K562 (cell line): ENCODE measurements around the gene ZNF564. TPM values are rescaled to one million over a fixed set of nuclear protein-coding genes. Genes with fewer than 3 reads are reported as not detected.
A peak's percentile ranks its signal among the peaks of the same experiment; 100 is the strongest.

ENCODE experiments used
- ARID2 ChIP-seq: fragments of 450-650 bp; IDR thresholded peaks from 2 replicates; pipeline ENCODE4 v1.6.1; 2017; ENCODE audit warnings: antibody characterized with exemption, mild to moderate bottlenecking
- ATF1 ChIP-seq, 2 experiments: fragments of 450-650 bp in 1 of 2; IDR thresholded peaks; 2 replicates each; pipeline ENCODE4 v1.6.1; 2016; ENCODE audit warnings: missing compliant biosample characterization in 1 of 2, missing genetic modification characterization in 1 of 2
- ESRRA ChIP-seq: fragments of 450-650 bp; IDR thresholded peaks from 2 replicates; pipeline ENCODE4 v1.6.1; 2014; ENCODE audit warnings: low read depth, mild to moderate bottlenecking, moderate library complexity, borderline replicate concordance
- FOS ChIP-seq: IDR thresholded peaks from 3 replicates; pipeline ENCODE4 v1.6.1; 2011; ENCODE audit not compliant: insufficient read length; ENCODE audit errors: extremely low read depth
- HDAC1 ChIP-seq, 2 experiments: fragments of 450-650 bp; IDR thresholded peaks; 2 replicates each; pipeline ENCODE4 v1.6.1; 2016 to 2017; ENCODE audit warnings: inconsistent platforms in 1 of 2, mild to moderate bottlenecking in 1 of 2, moderate library complexity in 1 of 2
- HDGF ChIP-seq: fragments of 450-650 bp; IDR thresholded peaks from 2 replicates; pipeline ENCODE4 v1.6.1; 2016
- HEY1 ChIP-seq: fragments of 250-450 bp; sonication (Bioruptor Pico); IDR thresholded peaks from 2 replicates; pipeline ENCODE4 v1.5.0; 2020; ENCODE audit warnings: mild to moderate bottlenecking, moderate library complexity, borderline replicate concordance
- KAT8 ChIP-seq: fragments of 450-650 bp; IDR thresholded peaks from 2 replicates; pipeline ENCODE4 v1.6.1; 2016; ENCODE audit warnings: low read depth, mild to moderate bottlenecking
- KLF1 ChIP-seq: fragments of 450-650 bp; IDR thresholded peaks from 2 replicates; pipeline ENCODE4 v1.6.1; 2016; ENCODE audit warnings: missing genetic modification characterization, missing compliant biosample characterization
- MYNN ChIP-seq, 2 experiments: sonication (generic); formaldehyde crosslinking in 1 of 2; IDR thresholded peaks; 2 replicates each; pipeline versions ENCODE4 v1.5.0 to v1.6.1; 2016 to 2020; ENCODE audit warnings: antibody characterized with exemption in 1 of 2, missing genetic modification reagents in 1 of 2
- NFATC3 ChIP-seq: fragments of 450-650 bp; IDR thresholded peaks from 2 replicates; pipeline ENCODE4 v1.6.1; 2017; ENCODE audit warnings: mild to moderate bottlenecking
- NR2F6 ChIP-seq: fragments of 450-650 bp; formaldehyde crosslinking; IDR thresholded peaks from 2 replicates; pipeline ENCODE4 v1.4.0; 2020; ENCODE audit warnings: mild to moderate bottlenecking
- PPARD ChIP-seq: fragments of 250-450 bp; sonication (Bioruptor Pico); IDR thresholded peaks from 2 replicates; pipeline ENCODE4 v1.8.0; 2022; ENCODE audit warnings: inconsistent platforms, mild to moderate bottlenecking, moderate library complexity
- SMARCA5 ChIP-seq: fragments of 450-650 bp; IDR thresholded peaks from 2 replicates; pipeline ENCODE4 v1.6.1; 2016
- SNRNP70 ChIP-seq: fragments of 200-400 bp; formaldehyde crosslinking; optimal IDR thresholded peaks from 2 replicates; pipeline ENCODE3; 2017; ENCODE audit warnings: low read depth, low read length
- SREBF2 ChIP-seq: sonication (generic); formaldehyde crosslinking; IDR thresholded peaks from 2 replicates; pipeline ENCODE4 v1.4.0; 2020; ENCODE audit warnings: mild to moderate bottlenecking, missing genetic modification reagents
- TCF7L2 ChIP-seq: fragments of 150-350 bp; IDR thresholded peaks from 2 replicates; pipeline ENCODE4 v1.6.1; 2016; ENCODE audit warnings: low read depth, mild to moderate bottlenecking, low read length, moderate library complexity
- ZBTB8A ChIP-seq: fragments of 450-650 bp; IDR thresholded peaks from 2 replicates; pipeline ENCODE4 v1.6.1; 2018; ENCODE audit warnings: mild to moderate bottlenecking, moderate library complexity; ENCODE audit not compliant: partially characterized antibody
- ZC3H11A ChIP-seq: IDR thresholded peaks from 2 replicates; pipeline ENCODE4 v1.6.1; 2012; ENCODE audit warnings: low read depth, low read length, improper control_type of control experiment
- ZFP36 ChIP-seq: fragments of 150-350 bp; IDR thresholded peaks from 2 replicates; pipeline ENCODE4 v1.6.1; 2018; ENCODE audit warnings: low read length, low read depth; ENCODE audit not compliant: partially characterized antibody
- ZNF165 ChIP-seq: fragments of 250-450 bp; sonication (Bioruptor Pico); IDR thresholded peaks from 2 replicates; pipeline ENCODE4 v1.4.0; 2020; ENCODE audit warnings: borderline replicate concordance
- ZNF717 ChIP-seq: fragments of 250-450 bp; sonication (Bioruptor Pico); IDR thresholded peaks from 2 replicates; pipeline ENCODE4 v1.5.0; 2021
- polyA plus RNA-seq, 8 experiments: library from polyadenylated mRNA; depleted of rRNA in 4 of 8; stranded (reverse) in 5 of 8; unstranded in 3 of 8; fragments of >200 nt; fragmentation: Nextera tagmentation in 2 of 8; fragmentation: Illumina TruSeq in 1 of 8; extraction: Ambion mirVana in 2 of 8; extraction: Trizol in 1 of 8; gene quantifications; 2 replicates each; pipeline versions ENCODE4 v1.2.1 to v1.2.3, GENCODE V29; 2011 to 2014; ENCODE audit warnings: inconsistent platforms in 1 of 8, missing spikeins in 1 of 8
- total RNA-seq, 7 experiments: library from RNA; depleted of rRNA in 6 of 7; stranded (reverse); fragments of >200 nt in 6 of 7; fragmentation: Illumina TruSeq in 2 of 7; extraction: Trizol in 2 of 7; gene quantifications; 2 replicates each; pipeline versions ENCODE4 v1.2.1 to v1.2.3, GENCODE V29; 2011 to 2021; ENCODE audit warnings: low replicate concordance in 1 of 7
- TF ChIP-seq, protein P1 (sequence below): fragments of 200-800 bp; sonication (Bioruptor generic); IDR thresholded peaks from 2 replicates; pipeline ENCODE4 v1.6.1; 2017; ENCODE audit warnings: missing genetic modification characterization, missing compliant biosample characterization
- TF ChIP-seq, protein P2 (sequence below), 2 experiments: fragments of 450-650 bp; IDR thresholded peaks; 2 replicates each; pipeline ENCODE4 v1.6.1; 2016
- TF ChIP-seq, protein P3 (sequence below): sonication (generic); formaldehyde crosslinking; IDR thresholded peaks from 2 replicates; pipeline ENCODE4 v1.8.1; 2022; ENCODE audit warnings: missing genetic modification reagents
- TF ChIP-seq, protein P4 (sequence below): fragments of 250-450 bp; sonication (Bioruptor Pico); IDR thresholded peaks from 2 replicates; pipeline ENCODE4 v1.8.0; 2021; ENCODE audit warnings: borderline replicate concordance, mild to moderate bottlenecking, moderate library complexity; ENCODE audit not compliant: poor library complexity, severe bottlenecking

The ZNF564 gene
- total and polyA plus RNA-seq, 9 of the 15 experiments (the other 6 are each of a cell fraction or from before 2014, with no cell fraction given): 1.4 to 8.1 (median 5.6) TPM

DNA sequence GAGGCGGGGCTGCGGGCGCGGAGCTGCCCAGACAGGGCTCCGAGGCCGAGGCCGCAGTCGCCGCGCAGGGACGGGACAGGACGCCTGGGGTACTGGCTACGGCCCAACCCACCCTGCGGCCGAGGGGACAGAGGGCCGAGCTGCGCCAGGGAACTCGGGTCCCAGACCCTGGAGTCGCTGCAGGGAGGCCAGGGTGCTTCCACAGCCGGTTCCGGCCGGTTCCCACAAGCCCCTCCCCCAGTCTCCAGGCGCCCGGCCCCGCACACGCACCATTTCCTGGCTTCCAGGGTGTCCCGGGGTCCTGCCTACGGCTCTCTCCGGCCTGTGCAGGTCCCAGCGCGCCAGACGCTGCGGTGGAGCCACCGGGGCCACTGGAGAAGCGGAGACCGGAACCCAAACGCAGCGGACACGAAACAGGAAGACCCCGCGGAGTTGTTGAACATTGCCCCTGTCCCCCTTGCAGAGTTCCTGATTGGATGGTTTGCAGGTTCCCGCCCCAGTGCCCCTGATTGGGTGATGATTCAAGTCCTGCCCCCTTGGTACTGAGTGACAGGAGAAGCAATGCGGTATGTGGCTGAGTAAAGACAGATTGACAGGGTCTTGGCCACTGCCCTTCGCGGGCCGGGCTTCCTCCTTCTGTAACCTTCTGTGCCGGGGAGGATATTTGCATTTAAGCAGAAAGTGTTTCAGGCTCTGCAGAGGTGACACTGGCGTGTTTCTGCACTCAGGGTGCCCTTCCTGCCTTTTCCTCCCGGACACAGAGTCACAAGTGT lies at the start of gene ZNF564 (continued):
- TF ChIP-seq KLF1 (tag) (peak; percentile 67), HDAC1 (IDR thresholded peaks at IDR 0.05) (peak in 1 of 2 experiments; percentile 65; a peak in 2 of 4 replicates), FOS (peak; percentile 95), ZC3H11A (no peak), HEY1 (CRISPR knock-in tag) (no peak), ZNF717 (CRISPR knock-in tag) (no peak), KAT8 (no peak), NR2F6 (CRISPR knock-in tag) (no peak), SREBF2 (CRISPR knock-in tag) (no peak), ESRRA (peak; percentile 86; the same call in 1 of the 2 replicates), SNRNP70 (no peak), SMARCA5 (no peak), ZBTB8A (no peak), ARID2 (no peak), ZFP36 (no peak), NFATC3 (no peak), ATF1 (CRISPR knock-in tag; IDR thresholded peaks at IDR 0.05) (no peak), ATF1 (tag; IDR thresholded peaks at IDR 0.05) (peak; percentile 78), HDGF (no peak), PPARD (CRISPR knock-in tag) (no peak), ZNF165 (CRISPR knock-in tag) (no peak), MYNN (IDR thresholded peaks at IDR 0.05) (no peak), MYNN (CRISPR knock-in tag; IDR thresholded peaks at IDR 0.05) (no peak), TCF7L2 (no peak)
- TF ChIP-seq, protein P1, sequence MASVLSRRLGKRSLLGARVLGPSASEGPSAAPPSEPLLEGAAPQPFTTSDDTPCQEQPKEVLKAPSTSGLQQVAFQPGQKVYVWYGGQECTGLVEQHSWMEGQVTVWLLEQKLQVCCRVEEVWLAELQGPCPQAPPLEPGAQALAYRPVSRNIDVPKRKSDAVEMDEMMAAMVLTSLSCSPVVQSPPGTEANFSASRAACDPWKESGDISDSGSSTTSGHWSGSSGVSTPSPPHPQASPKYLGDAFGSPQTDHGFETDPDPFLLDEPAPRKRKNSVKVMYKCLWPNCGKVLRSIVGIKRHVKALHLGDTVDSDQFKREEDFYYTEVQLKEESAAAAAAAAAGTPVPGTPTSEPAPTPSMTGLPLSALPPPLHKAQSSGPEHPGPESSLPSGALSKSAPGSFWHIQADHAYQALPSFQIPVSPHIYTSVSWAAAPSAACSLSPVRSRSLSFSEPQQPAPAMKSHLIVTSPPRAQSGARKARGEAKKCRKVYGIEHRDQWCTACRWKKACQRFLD (CRISPR knock-in tag): 0 out of 2 replicates have a peak, but pooled peaks have one; percentile 62
- TF ChIP-seq, protein P2, sequence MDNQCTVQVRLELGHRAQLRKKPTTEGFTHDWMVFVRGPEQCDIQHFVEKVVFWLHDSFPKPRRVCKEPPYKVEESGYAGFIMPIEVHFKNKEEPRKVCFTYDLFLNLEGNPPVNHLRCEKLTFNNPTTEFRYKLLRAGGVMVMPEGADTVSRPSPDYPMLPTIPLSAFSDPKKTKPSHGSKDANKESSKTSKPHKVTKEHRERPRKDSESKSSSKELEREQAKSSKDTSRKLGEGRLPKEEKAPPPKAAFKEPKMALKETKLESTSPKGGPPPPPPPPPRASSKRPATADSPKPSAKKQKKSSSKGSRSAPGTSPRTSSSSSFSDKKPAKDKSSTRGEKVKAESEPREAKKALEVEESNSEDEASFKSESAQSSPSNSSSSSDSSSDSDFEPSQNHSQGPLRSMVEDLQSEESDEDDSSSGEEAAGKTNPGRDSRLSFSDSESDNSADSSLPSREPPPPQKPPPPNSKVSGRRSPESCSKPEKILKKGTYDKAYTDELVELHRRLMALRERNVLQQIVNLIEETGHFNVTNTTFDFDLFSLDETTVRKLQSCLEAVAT (IDR thresholded peaks at IDR 0.05): peak in 1 of 2 experiments; percentile 37; a peak in 1 of 4 replicates
- TF ChIP-seq, protein P3, sequence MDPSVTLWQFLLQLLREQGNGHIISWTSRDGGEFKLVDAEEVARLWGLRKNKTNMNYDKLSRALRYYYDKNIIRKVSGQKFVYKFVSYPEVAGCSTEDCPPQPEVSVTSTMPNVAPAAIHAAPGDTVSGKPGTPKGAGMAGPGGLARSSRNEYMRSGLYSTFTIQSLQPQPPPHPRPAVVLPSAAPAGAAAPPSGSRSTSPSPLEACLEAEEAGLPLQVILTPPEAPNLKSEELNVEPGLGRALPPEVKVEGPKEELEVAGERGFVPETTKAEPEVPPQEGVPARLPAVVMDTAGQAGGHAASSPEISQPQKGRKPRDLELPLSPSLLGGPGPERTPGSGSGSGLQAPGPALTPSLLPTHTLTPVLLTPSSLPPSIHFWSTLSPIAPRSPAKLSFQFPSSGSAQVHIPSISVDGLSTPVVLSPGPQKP (CRISPR knock-in tag): no peak
- TF ChIP-seq, protein P4, sequence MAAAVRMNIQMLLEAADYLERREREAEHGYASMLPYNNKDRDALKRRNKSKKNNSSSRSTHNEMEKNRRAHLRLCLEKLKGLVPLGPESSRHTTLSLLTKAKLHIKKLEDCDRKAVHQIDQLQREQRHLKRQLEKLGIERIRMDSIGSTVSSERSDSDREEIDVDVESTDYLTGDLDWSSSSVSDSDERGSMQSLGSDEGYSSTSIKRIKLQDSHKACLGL (CRISPR knock-in tag): no peak
